Measurements from ENCODE around the gene REELD1. TPM values are rescaled to one million over a fixed set of nuclear protein-coding genes. Genes with fewer than 3 reads are reported as not detected.
A peak's percentile ranks its signal among the peaks of the same experiment; 100 is the strongest.

Gene REELD1
- total RNA-seq, 4 donors from 2014 or later = 0.97 TPM; not detected in 3

GRCh38 chr4:146236216-146236615, 21.9 kb downstream of the REELD1 start:
- TF ChIP-seq POLR2A (IDR thresholded peaks at IDR 0.05) (no peak), CTCF (IDR thresholded peaks at IDR 0.05 in 4 of 5, conservative IDR thresholded peaks at IDR 0.05 in 1 of 5) (no peak)
- DNase-seq = no peak
- peaks cover 0 to 13% of the 10 kb centered on the region in 2 donors for H3K4me1 ChIP-seq
- no peak overlapping the region for H3K27ac ChIP-seq
- in situ Hi-C loops (cut with MboI; ENCODE audit: low sequenced_read_pairs in 4 of 4) (no loop called here), intact Hi-C loops (cut with DNase I; ENCODE audit: low total_unique reads) (loop anchor here (5.0 kb wide), 1 partner anchor 681 kb away; no protein-coding TSS in a partner anchor)
- no peak for ATAC-seq
- H3K27me3 ChIP-seq = no peaks in the 10 kb centered on the region
- H3K4me3 ChIP-seq = no peak overlapping the region
- H3K36me3 ChIP-seq = no peaks in the 10 kb centered on the region
- no peaks in the 10 kb centered on the region for H3K9me3 ChIP-seq

- Histone ChIP-seq H3K9me3 (no peaks in the 10 kb centered on the region), H3K36me3 (no peaks in the 10 kb centered on the region), H3K27me3 (no peaks in the 10 kb centered on the region), H3K27ac (no peak overlapping the region), H3K4me1 (peaks cover under 1 to 18% of the 10 kb centered on the region in 2 donors), H3K4me3 (no peak overlapping the region)
- DNase-seq = no peak
- no peak for ATAC-seq
- no peak for TF ChIP-seq CTCF (IDR thresholded peaks at IDR 0.05 in 4 of 5, conservative IDR thresholded peaks at IDR 0.05 in 1 of 5)
- no peak for TF ChIP-seq POLR2A (IDR thresholded peaks at IDR 0.05)
- in situ Hi-C loops (cut with MboI; ENCODE audit: low sequenced_read_pairs in 4 of 4) = no loop called here
- intact Hi-C loops (cut with DNase I; ENCODE audit: low total_unique reads) = loop anchor here (5.0 kb wide), 1 partner anchor 680 kb away; no protein-coding TSS in a partner anchor
Observed at GRCh38 chr4:146237092-146237491, 22.8 kb downstream of the REELD1 start.

GRCh38 chr4:146238107-146238506, 23.8 kb downstream of the REELD1 start:
- Histone ChIP-seq H3K4me1 (peaks cover 10 to 27% of the 10 kb centered on the region in 2 donors), H3K4me3 (no peak overlapping the region), H3K9me3 (no peaks in the 10 kb centered on the region), H3K27me3 (no peaks in the 10 kb centered on the region), H3K27ac (no peak overlapping the region), H3K36me3 (no peaks in the 10 kb centered on the region)
- TF ChIP-seq CTCF (IDR thresholded peaks at IDR 0.05 in 4 of 5, conservative IDR thresholded peaks at IDR 0.05 in 1 of 5) (no peak), POLR2A (IDR thresholded peaks at IDR 0.05) (no peak)
- intact Hi-C loops (cut with DNase I; ENCODE audit: low total_unique reads) = loop anchor here (5.0 kb wide), 1 partner anchor 679 kb away; no protein-coding TSS in a partner anchor
- in situ Hi-C loops (cut with MboI; ENCODE audit: low sequenced_read_pairs in 4 of 4) = no loop called here
- no peak for DNase-seq
- ATAC-seq = no peak

GRCh38 chr4:146243141-146243882, 29.0 kb downstream of the REELD1 start:
- H3K4me1 ChIP-seq = peaks cover 15 to 24% of the 10 kb centered on the region in 2 donors
- in situ Hi-C loops (cut with MboI; ENCODE audit: low sequenced_read_pairs in 4 of 4) = no loop called here

More at GRCh38 chr4:146243141-146243882, 29.0 kb downstream of the REELD1 start:
- H3K27me3 ChIP-seq = no peaks in the 10 kb centered on the region
- H3K4me3 ChIP-seq = no peak overlapping the region
- H3K9me3 ChIP-seq = no peaks in the 10 kb centered on the region
- DNase-seq (no peak), ATAC-seq (no peak)
- TF ChIP-seq POLR2A (IDR thresholded peaks at IDR 0.05) = no peak
- TF ChIP-seq CTCF (IDR thresholded peaks at IDR 0.05 in 4 of 5, conservative IDR thresholded peaks at IDR 0.05 in 1 of 5) = peak in 2 of 5 experiments; percentile 24 to 39
- H3K27ac ChIP-seq = peak overlapping the region; percentile 58 to 80 (median 72)
- H3K36me3 ChIP-seq = no peaks in the 10 kb centered on the region
- intact Hi-C loops (cut with DNase I; ENCODE audit: low total_unique reads) = no loop called here

All from gastrocnemius medialis (tissue), 4 donors.